Measurements from ENCODE around the gene PRR35.

The PRR35 gene

GRCh38 chr16:582218-582613 lies 22.0 kb downstream of the PRR35 start:
- no peak for DNase-seq

GRCh38 chr16:582614-583331 lies 22.6 kb downstream of the PRR35 start:
- DNase-seq, result no peak

- no peak for DNase-seq
These were observed 23.2 kb downstream of the PRR35 start for GRCh38 chr16:583470-583814.

- DNase-seq, result no peak
These were observed 23.8 kb downstream of the PRR35 start for GRCh38 chr16:583815-584591.

GRCh38 chr16:585351-585750 lies 25.2 kb downstream of the PRR35 start:
- no peak for DNase-seq

GRCh38 chr16:586047-586644 lies 26.0 kb downstream of the PRR35 start:
- no peak for DNase-seq

GRCh38 chr16:586645-587590 lies 26.7 kb downstream of the PRR35 start:
- DNase-seq, result no peak

GRCh38 chr16:588639-588888 lies 28.4 kb downstream of the PRR35 start:
- DNase-seq, result peak in 4 of 5 experiments; percentile 32 to 85 (median 52)

- peak; percentile 95 to 98 (median 97) for DNase-seq
These were observed 28.9 kb downstream of the PRR35 start for GRCh38 chr16:588889-589657.

- peak; percentile 98 to 99 (median 99) for DNase-seq
These were observed 29.5 kb downstream of the PRR35 start, which contains the start of gene RAB40C for GRCh38 chr16:589658-590187. Gene RAB40C, plus strand, starts transcription at chr16:590066. Its CDS starts 226 bp downstream, at chr16:590292.

- no peak for DNase-seq
These were observed 30.1 kb downstream of the PRR35 start for GRCh38 chr16:590188-590814.

- DNase-seq, result no peak
These were observed 30.6 kb downstream of the PRR35 start for GRCh38 chr16:590815-591200.

- DNase-seq, result no peak
These were observed 31.0 kb downstream of the PRR35 start for GRCh38 chr16:591231-591630.

- no peak for DNase-seq
These were observed 31.8 kb downstream of the PRR35 start for GRCh38 chr16:591892-592517.

- DNase-seq, result no peak
These were observed 32.5 kb downstream of the PRR35 start for GRCh38 chr16:592518-593306.

- DNase-seq, result no peak
These were observed 33.2 kb downstream of the PRR35 start for GRCh38 chr16:593406-593805.

GRCh38 chr16:593807-594206 lies 33.6 kb downstream of the PRR35 start:
- DNase-seq, result no peak

- no peak for DNase-seq
These were observed 34.9 kb downstream of the PRR35 start for GRCh38 chr16:595094-595528.

- no peak for DNase-seq
These were observed 35.9 kb downstream of the PRR35 start for GRCh38 chr16:595942-596735.
